ENCODE measurements around the gene TMEM182. TPM values are rescaled to one million over a fixed set of nuclear protein-coding genes. Genes with fewer than 3 reads are reported as not detected.

Gene TMEM182
- total and polyA plus RNA-seq, 2 of the 4 experiments (the other 2 are of a cell fraction), result 1.3 to 1.4 TPM

DNA sequence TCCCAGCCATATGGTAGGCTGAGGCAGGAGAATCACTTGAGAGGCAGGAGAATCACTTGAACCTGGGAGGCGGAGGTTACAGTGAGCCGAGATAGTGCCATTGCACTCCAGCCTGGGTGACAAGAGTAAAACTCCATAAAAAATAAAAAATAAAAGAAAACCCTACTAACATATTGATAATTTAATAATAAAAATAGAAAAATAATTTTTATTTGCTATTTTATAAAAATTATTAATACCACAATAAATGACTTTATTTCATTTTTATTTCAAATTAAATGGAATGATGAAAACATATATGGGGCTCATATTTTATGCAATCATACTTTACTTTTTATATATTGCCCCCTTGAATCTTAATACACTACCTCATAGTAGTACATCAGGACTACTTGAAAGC, 20.4 kb downstream of the TMEM182 start:
- Histone ChIP-seq H3K9ac (ENCODE audit: low read depth, low read length) (no peak overlapping the region), H3K4ac (ENCODE audit: low read depth, low read length) (no peak overlapping the region), H3K9me3 (ENCODE audit: control insufficient read depth, insufficient read depth, low read length) (no peaks in the 10 kb centered on the region), H3K18ac (ENCODE audit: low read depth, low read length) (no peak overlapping the region), H2AK5ac (ENCODE audit: low read depth, low read length) (no peak overlapping the region), H3K27ac (ENCODE audit: insufficient read depth, low read length) (no peak overlapping the region), H3K27me3 (ENCODE audit: control insufficient read depth, insufficient read depth, low read length) (no peaks in the 10 kb centered on the region), H2AFZ (replicated peaks; ENCODE audit: low read length, poor library complexity) (no peak overlapping the region), H4K8ac (ENCODE audit: low read depth in 2 of 2, low read length in 2 of 2) (no peak overlapping the region), H3K4me3 (ENCODE audit: insufficient read depth, low read depth, low read length) (no peak overlapping the region), H3K56ac (ENCODE audit: extremely low read depth, insufficient read depth, low read length) (no peak overlapping the region), H3K4me2 (ENCODE audit: low read depth, low read length) (no peak overlapping the region), H2AK9ac (replicated peaks; ENCODE audit: low read depth, low read length, poor library complexity) (no peak overlapping the region), H3K23ac (ENCODE audit: low read depth, low read length) (no peak overlapping the region), H3K36me3 (ENCODE audit: control insufficient read depth, insufficient read depth, low read length) (no peaks in the 10 kb centered on the region), H2BK20ac (ENCODE audit: low read depth, low read length) (no peak overlapping the region), H4K20me1 (ENCODE audit: insufficient read depth, low read length) (no peaks in the 10 kb centered on the region), H3K4me1 (ENCODE audit: control insufficient read depth, insufficient read depth, low read length) (no peaks in the 10 kb centered on the region), H4K5ac (ENCODE audit: low read depth, low read length) (no peak overlapping the region), H2BK15ac (ENCODE audit: low read depth, low read length) (no peak overlapping the region), H2BK5ac (ENCODE audit: low read depth, low read length, poor library complexity, severe bottlenecking) (no peak overlapping the region), H2BK120ac (ENCODE audit: low read depth, low read length) (no peak overlapping the region), H3K9me1 (ENCODE audit: insufficient read depth, low read length) (no peaks in the 10 kb centered on the region), H3K14ac (replicated peaks; ENCODE audit: low read depth, low read length) (no peak overlapping the region), H4K91ac (ENCODE audit: insufficient read depth, low read depth, low read length) (no peak overlapping the region), H3K79me1 (ENCODE audit: low read depth in 1 of 2, low read length in 2 of 2) (no peaks in the 10 kb centered on the region)
- BruUV-seq (replicated peaks), result no TSS peak
- DNase-seq, result no peak
- intact Hi-C loops (cut with micrococcal nuclease), result no loop called here
- no CpG with 5 or more reads among the region's 2 CpGs for WGBS, 2 experiments (ENCODE audit: extremely low coverage in 2 of 2, insufficient read length in 1 of 2)
- ChIA-PET POLR2A (ENCODE audit: unreplicated experiment) (no interaction called here), CTCF (no interaction called here)
- no peak for ATAC-seq (ENCODE audit: low read depth)
- in situ Hi-C loops (cut with MboI; ENCODE audit: low sequenced_read_pairs), result no loop called here
- dilution Hi-C loops (cut with HindIII; ENCODE audit: low sequenced_read_pairs, unreplicated experiment), result no loop called here
- TF ChIP-seq CHD1 (IDR thresholded peaks at IDR 0.05; ENCODE audit: low read depth, low read length), result no peak
- TF ChIP-seq SMC3 (IDR thresholded peaks at IDR 0.05; ENCODE audit: low read depth, low read length), result no peak
- no peak for TF ChIP-seq RCOR1 (IDR thresholded peaks at IDR 0.05; ENCODE audit: insufficient replicate concordance, low read length)

Measured in IMR-90 (cell line).